ENCODE results near the gene FGD3.

Gene FGD3

DNA sequence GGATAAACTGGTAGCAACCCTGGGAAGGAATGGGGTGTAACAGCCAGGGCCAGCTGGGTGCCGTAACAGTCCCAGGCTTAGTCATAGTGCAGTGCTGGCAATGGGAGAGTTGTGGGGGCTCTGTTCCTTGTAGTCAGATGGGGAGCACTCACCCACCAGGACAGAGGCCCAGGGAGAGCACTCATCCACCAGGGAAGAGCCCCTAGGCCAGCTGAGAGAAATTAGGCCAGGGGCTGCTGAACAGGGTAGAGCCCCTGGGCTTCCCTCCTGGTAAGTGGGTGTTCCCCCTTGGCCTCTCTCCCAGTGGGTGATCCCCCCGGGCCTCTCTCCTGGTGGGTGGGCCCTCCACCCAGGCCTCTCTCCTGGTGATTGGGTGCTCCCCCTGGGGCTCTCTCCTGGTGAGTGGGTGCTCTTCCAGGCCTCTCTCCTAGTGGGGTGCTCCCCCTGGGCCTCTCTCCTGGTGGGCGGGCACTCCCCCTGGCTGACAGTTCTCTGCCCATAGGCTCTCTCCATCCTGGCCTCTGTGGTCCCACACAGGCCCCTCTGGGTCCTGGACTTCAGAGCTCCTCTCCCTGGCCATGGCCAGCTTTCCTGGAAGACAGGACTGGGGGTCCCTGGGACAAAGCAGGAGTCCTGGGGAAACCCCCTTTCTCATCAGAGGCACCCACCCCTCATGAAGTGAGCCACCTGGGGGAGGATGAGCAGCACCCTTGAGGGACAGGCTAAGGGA is 13.4 kb downstream of the FGD3 start:
- DNase-seq, result no peak

DNA sequence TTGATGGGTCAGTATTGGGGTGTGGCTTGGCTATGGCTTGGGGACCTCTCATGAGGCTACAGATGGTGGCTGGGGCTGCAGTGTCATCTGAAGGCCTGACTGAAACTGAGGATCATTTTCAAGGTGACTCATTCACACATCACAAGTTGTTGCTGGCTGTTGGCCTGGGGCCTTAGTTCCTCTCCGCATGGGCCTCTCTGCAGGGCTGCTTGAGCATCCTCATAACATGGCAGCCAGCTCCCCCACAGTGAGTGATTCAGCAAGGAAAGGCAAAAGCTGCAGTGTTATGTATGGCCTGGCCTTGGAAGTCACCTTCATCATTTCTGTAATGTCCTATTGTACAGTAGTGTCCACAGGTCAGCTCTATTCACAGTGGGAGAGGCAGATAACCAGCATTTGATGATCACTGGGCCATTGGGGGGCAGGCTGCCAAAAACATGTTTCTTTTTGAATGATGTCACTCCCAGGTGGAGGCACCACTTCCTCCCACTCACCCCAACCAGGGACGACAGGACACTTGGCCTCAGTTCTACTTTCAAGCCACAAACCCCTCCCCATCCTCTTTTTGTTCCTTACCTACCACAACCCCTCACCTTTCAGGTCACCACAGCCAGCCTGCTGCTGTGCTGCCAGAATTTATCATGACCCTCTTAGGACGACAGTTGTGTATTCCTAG is 14.4 kb downstream of the FGD3 start:
- no peak for DNase-seq

DNA sequence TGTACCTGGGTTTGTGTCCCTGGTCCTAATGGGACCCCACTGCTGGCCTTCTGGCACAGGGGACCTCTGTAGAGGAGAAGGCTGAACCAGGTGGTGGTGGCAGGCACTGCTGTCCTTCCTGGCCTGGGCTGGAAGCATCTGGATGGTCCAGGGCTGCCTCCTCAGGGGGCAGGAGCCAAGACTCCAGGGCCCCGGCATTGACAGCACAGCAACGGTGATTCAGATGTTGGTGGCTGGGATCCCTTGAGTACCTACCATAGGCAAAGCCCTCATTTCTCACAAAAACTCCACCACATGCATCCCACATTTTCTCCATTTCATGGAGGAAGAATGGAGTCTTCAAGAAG is 15.0 kb downstream of the FGD3 start:
- no peak for DNase-seq

DNA sequence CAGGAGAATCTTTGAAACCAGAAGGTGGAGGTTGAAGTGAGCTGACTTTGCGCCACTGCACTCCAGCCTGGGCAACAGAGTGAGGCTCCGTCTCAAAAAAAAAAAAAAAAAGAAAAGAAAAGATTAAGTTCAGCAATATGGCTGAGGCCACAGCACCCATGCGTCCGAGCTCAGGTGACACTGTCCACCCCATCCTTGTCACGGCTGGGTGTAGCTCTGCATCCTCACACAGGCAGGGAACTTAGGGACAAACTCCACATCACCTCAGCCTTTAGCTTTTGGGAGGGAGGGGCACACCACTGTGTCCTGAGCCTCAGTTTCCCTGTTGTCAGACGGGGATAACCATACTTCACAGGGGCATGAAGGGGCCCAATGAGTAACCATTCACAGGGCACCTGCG is 15.5 kb downstream of the FGD3 start:
- DNase-seq, result no peak

DNA sequence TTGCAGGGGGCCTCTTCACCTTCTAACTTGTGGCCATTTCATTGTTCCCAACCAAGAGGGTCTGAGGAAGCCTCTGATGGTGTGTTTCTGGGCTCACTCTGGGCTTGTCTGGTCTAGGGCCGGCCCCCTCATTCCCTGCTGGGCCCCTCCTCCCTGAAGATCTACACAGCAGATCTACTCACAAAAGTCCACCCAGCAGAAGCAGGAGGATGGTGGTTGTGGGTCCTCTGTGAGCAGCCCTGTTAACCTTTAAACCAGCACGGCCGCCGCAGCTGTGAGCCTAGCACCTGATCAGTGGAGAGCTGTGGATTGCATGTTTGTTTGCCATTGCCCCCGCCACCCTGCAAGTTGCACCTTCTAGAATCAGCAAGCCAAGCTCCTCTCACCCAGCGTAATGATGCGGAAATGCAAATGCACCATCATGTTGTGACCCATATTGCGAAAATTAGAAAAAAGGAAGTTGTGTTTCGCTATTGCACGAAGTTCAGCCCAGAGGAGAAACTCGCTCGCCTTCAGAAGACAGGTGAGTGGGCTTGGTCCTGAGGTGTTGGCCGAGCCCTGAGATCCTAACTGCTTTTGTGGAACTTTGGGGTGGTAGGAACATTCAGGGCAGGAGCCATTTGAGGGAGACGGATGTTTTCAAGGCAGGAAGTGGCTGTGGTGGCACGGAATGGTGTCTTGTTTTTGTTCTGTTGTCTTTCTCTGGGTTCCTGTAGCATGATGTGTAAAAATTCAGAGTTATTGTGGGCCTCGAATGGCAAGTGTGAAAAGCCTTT is 16.7 kb downstream of the FGD3 start:
- no peak for DNase-seq

DNA sequence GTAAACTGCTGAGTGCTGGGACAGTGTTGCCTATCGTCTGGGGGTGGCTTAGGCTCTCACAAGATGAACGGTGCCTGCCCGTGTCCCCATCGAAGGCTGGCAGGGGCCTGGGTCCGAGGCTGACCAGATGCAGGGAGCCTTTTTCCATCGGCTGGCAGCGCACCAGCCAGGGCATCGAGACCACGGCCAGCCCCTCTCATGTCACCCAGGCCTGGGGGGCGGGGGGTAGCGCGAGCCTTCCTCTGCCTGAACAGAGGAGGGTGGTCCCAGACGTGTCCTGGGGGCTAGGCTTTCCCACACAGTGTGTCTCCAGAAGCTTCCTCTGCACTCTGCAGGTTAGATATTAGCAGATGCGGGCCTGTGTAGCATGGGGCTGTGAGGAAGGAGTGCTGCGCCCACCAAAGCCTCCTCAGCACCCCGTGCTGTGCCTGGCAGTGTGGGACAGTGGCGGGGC is 17.3 kb downstream of the FGD3 start:
- DNase-seq, result no peak

DNA sequence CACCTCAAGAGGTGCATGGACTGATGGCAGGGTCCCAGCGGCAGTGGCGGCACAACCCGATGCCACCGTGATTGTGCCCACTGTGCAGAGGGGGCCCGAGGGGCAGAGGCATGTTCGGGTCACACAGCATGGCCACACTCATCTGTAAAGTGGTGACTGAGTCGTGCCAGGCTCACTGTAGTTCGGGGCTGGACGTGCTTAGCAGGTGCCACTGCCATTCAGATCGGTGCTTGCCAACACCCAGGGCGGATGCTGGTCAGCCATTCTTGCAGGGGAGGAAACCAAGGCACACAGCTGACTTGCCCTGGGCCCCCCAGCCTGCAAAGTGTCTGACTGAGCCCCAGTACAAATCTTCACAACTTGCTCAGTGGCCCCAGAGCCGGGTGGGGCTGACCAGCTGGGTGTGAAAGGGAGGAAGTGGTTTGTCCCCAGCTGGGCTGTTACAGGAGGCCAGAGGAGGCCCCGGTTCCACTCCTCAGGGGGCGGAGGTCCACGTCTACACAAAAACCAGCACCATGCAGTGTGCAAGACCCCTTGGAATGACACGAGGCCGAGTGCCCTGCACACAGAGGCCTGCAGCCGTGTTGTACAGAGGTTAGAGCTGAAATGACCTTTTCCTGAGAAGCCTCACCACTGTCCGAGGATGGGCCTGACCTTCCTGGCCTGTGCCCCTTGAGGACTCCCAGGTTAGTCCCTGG is 17.9 kb downstream of the FGD3 start:
- no peak for DNase-seq

DNA sequence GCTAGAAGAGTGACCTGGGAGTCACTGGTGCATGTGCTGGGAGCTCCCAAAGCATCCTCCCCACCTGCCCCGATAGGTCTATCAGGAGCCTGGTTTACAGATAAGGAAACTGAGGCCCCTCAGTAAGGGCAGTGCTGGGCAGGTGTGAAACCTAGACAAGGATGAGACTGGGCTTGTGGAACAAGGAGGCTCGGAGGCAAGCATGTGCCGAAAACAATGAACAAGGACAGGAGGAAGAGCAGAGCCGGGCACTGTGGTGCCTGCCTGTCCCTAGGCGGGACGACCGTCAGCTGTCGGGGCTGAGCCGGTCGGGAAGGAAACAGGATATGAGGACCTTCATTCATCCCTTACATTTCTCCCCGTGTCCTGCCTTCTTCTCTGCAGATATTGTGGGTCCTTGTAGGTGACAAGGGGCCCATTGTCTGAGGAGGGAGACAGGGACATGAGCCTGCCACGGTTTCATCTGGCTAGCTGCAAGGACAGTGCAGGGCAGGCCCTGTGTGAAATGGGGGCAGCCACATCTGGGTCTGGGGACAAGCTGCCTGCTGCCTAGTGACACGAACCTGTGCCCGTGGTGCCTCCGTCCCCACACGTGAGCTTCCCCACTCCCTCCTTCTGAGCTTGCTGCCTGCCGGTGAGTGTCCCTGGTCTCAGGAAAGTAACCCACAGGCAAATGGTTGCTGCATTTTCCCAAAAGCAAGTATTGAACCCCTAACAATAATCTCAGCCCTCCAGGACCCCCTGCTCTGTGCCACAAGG is 18.6 kb downstream of the FGD3 start:
- no peak for DNase-seq

DNA sequence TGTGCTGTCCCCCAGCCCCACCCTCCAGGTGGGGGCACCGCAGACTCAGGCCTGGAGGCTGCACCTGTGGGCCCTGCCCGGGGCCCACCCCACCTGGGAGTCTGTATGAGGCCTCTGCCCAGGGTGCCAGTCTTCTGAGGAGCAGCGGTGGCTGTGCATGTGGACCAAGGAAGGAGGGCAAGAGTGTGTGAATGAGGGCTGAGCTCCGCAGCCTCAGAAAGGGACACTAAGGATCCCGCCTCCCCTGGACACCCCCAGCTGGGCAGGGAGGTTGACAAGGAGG is 19.1 kb downstream of the FGD3 start:
- DNase-seq, result no peak

DNA sequence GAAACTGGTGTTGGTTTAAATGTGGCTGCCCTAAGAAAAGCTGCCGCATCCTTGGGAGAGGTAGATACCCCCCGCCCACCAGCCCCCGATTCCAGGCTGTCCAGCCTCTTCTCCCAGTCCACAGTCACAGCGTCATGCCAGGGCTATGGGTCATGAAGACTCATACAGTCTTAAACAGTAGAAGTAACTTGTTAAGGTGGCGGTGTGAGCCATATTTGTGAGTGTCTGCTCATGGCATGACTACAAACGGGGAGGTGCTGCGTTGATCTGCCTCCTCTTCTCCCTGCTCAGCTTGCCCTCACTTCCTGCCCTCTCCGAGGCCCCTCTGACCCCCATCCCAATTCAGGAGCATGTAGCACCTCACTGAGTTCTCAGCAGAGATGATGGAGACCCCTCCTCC is 20.8 kb downstream of the FGD3 start:
- no peak for DNase-seq

DNA sequence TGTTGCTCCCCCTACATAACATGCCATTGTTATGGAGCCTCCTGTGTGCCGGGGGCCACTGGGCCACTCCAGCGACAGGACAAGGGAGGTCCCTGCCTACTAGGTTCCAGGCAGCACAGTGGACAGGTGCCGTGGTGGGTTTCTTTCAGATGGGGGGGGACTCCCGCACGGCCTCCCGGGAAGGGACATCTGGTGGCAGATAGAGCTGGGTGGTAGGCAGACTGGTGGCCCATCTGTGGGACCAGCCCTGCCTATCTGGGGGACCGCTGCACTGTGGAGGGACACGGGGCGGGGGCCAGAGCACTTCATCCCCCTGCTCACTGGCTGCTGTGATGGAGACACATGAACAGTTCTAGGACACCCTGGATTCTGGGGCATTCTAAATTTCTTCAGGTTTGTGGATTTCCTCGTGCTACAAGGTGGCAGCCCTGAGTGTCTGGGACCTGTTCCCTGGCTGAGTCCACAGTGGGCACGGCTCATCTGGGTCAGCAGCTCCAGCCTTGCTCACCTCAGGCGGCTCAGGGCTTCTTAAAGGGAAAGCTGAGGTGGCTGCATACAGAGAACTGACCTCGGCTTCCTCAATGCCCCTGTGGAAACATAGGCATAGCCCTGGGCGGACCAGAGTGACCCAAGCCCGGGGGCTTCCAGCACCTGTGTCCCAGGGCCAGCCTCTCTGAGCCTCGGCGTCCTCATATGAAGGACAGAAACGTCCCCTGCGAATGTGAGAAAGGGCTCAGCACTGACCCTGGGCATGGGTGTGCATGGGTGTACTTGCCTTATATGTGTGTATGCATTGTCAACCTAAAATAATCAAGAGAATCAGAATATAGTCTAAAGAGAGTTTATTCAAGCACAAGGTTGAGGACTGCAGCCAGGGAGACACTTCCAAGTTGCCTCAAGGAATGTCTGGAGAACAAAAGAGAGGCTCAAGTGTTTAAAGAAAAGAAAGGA is 22.5 kb downstream of the FGD3 start:
- DNase-seq, result no peak

DNA sequence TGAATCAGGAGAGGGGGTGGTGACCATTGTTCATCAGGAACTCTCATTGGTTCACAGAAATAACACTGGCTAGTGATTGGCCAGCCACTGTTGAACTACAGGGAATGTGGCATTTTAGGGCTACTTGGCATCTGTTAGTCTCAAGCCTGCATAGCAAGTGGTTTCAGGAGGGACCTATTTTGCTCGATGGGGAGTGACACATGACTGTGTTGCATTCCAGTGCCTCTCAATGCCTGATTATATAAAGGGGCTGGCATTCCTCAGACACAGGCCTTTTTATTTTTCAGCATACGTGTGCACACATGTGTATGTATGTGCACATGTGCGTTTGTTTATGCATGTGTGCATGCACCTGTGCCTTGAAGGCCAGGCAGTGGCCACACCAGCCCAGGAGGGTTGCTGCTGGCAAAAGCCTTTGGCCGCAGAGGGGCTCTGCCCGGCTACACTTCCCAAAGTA is 23.2 kb downstream of the FGD3 start:
- no peak for DNase-seq

DNA sequence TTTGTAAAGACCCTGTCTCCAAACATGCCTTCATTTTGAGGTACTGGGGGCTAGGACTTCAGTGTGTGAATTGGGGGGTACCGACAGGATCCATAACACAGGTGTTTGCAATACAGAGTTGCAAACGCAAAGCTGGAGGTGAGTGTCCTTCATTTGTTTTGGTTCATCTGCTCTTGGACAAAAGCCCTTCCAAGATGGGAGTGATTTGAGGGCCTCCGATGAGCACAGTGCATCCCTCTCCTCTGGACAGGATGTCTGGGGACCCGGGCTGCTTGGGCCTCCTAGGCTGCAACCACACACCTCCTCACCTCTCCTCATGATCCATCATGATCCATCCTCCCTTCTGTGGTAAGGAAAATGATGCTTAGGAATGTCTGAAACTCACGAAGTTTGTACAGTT is 23.8 kb downstream of the FGD3 start:
- no peak for DNase-seq

DNA sequence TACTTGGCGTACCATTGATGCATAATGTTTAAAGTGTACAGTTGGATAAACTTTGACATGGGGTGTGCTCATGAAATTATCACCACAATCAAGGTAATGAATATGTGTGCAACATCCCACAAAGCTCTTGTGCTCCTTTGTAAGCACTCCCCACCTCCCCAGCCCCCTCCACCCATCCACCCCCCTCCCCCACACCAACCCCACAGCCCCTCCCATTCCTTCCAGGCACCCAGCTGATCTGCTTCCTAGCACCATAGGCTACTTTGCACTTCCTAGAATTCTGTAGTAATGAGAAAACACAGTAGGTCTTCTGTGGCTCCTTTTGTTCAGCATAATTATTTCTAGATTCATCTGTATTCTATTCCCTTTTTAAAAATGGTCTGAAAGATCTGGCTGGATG is 24.5 kb downstream of the FGD3 start:
- DNase-seq, result no peak

DNA sequence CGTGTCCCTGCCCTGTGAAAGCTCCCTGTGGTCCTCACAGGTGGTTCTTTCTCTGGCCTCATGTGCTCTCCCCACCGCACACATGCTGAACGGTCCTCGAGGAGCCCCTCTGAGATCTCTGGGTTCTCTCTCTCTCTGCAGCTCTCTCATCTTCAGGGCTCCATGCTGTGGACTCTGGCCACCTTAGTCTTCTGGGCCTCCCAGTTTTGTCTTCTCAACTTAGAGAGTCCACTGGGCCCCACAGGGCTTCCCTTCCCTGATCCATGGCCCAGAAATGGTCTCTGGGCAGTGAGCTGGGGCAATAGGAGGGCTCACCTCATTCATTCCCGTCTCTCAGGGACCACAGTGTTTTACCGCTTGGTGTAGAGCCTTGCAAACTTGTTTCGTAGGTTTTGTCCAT is 26.4 kb downstream of the FGD3 start:
- DNase-seq, result no peak

DNA sequence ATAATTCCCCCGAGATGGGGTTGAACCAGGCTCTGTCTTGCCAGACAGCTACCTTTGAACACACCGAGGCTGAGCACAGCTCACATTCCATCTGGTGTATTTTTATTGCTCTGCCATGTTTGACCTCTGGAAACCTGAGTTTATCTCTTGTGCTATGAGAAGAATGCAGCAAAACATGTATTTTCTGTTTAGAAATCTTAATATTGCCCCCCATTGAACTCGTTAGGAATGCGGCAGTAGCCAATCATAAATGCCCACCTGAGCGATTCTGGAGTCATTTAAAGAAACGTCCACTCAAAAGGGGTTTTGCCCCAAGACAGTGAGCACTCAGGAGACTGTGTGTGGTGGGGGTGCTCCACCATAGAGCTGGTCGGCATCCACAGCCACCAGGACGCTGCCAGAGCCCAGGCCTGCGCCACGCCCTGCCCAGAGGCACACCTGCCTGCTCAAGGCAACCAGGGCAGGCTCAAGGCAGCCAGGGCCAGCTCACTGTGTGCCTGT is 26.9 kb downstream of the FGD3 start:
- DNase-seq, result no peak

DNA sequence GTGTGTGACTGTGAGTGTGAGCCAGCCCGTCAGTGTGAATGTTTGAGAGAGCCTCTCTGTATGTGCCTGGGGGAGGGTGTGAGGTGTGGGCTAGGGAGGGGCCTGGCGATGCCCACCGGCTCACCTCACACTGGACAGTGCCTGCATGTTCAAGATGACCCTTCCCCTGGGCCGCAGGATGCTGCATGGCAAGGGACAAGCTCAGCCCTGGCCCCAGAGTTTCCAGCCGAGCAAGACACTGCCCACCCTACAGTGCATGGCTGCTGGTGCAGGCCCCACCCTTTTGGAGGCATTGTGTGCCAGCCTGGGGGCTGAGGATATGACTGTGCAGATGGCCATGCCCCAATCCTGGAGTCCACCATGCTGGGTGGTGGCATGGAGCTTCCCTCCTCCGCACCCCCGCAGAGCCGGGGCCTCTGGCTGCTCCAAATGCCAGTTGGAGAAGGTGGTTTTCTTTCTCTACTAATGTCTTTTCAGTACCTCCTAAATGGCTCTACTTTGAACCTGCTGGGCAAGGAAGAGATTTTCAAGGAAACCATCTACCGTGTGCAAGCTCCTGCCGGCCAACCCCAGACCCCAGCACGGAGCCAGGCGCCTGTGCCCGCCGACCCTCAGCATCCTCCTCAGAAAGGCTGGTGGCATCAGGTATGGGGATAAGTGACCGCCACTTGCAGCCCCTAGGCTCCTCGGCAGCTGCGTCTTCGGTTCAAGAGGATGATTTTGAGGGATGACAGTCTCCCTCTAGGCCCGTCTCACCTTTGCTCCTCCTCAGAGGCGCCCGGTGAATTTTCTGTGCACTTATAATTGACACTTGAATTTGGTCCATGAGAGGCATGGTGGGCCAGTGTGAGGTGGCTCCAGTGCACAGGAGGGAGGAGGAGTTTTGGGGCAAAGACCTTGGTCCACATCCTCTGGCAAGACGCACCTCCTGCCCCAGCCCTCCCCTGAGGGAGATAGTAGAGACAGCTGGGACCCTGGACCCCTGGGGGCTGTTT is 27.7 kb downstream of the FGD3 start:
- DNase-seq, result no peak

DNA sequence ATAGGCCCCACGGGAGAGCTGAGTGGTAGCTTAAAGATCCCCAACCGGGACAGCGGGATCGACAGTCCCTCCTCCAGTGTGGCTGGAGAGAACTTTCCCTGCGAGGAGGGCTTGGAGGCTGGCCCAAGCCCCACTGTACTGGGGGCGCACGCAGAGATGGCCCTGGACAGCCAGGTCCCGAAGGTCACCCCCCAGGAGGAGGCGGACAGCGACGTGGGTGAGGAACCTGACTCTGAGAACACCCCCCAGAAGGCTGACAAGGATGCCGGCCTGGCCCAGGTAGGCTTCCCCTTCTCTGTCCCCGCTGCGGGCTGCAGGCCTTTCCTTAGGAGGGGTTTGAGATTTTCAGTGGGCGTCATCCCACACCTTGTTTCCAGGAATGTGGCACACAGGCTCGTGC is 29.1 kb downstream of the FGD3 start:
- DNase-seq, result no peak

DNA sequence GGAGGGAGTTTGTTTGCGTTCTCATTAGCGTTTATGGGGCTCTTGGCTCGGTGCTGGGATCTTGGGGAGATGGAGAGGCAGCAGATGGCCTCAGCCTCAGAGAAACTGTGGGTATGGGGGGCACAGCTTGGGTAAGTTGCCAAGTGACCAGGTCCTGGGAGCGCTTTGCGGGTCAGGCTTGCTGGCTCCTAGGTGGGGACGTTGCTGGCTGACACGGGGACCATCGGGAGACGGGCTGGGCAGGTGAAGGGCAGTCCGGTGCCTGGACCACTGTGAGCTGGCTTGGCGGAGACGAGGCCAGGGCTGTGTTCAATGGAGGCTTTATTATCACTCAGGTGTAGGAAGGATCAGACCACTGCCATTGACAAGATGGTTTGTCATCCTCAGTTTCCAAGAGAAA is 30.0 kb downstream of the FGD3 start:
- no peak for DNase-seq

DNA sequence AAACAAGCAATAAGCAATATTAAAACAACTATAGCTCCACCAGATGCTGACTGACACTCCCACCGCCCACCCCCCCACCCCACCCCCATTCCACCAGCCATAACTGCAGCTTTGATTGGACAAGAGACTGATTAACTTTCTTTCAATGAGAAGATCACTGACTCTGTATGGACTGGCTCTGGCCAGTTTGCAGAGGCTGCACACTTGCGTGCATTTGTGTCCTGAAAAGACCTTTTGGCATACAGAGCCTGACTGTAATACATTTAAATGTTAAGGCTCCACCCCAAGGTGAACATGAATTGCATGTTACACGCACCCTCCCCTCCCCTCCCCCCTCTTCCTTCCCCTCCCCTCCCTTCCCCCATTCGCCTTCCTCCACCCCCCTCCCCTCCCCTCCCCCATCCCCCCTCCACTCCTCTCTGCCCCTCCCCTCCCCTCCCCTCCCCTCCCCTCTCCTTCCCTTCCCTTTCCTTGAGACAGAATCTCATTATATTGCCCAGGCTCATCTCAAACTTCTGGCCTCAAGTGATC is 31.1 kb downstream of the FGD3 start:
- no peak for DNase-seq

Measured in GOT3 (cell line).